A549 treated with AZD9567 at 1 μM for 4 hours (cell line): ENCODE results near the gene MRAP. TPM values are rescaled to one million over a fixed set of nuclear protein-coding genes. Genes with fewer than 3 reads are reported as not detected.

ENCODE experiments used
- total RNA-seq: library from RNA; stranded (reverse); fragments of 200-300 nt; extraction: Qiagen RNA extraction; gene quantifications from 5 replicates; pipeline ENCODE4 v1.2.3, GENCODE V29; 2022; ENCODE audit not compliant: insufficient read depth

MRAP gene
- not detected in 5 replicates for total RNA-seq

GRCh38 chr21:32298658-32299081, at the start of gene MRAP:
Gene MRAP (plus strand): TSS chr21:32298855. CDS start chr21:32298972, 117 bp downstream.

GRCh38 chr21:32278518-32279376, 19.9 kb upstream of the MRAP start, which contains the start of gene MIS18A:
Gene MIS18A (minus strand): TSS chr21:32279049. CDS start chr21:32279014, 35 bp downstream.

Other genes starting within 250 kb of the MRAP start
- gene MIS18A, start 19.8 kb upstream of the MRAP start, total RNA-seq: 14.7 to 18.9 TPM (median 15.5 TPM) in 5 replicates
- 10.9 to 15.1 TPM (median 14.4 TPM) in 5 replicates for gene URB1, start 94.2 kb downstream of the MRAP start, total RNA-seq
- 43.8 to 50.5 TPM (median 47.4 TPM) in 5 replicates for gene EVA1C, start 113.9 kb downstream of the MRAP start, total RNA-seq